Endothelial cell of umbilical vein (primary cell): ENCODE measurements around the gene MYCL. TPM values are rescaled to one million over a fixed set of nuclear protein-coding genes. Genes with fewer than 3 reads are reported as not detected.

Experiments used
- BruUV-seq: library from RNA; stranded (reverse); fragments of 400-500 nt; replicated peaks from 2 replicates; lab custom pipeline; 2021; lab: Mats Ljungman, UMichigan
- CTCF ChIA-PET: fragments of 300-600, 350-600 bp; sonication (Branson Sonifier 250); formaldehyde crosslinking; loops from one replicate; lab custom pipeline; 2021; ENCODE audit warnings: antibody characterized with exemption, inconsistent platforms; lab: Charles Lee
- POLR2A ChIA-PET: fragments of 300-600, 350-600 bp; sonication (Branson Sonifier 250); formaldehyde crosslinking; loops from one replicate; lab custom pipeline; 2021; ENCODE audit warnings: antibody characterized with exemption, inconsistent platforms; lab: Charles Lee
- DNase-seq: peaks from one replicate; pipeline ENCODE4 v3.0.0-alpha.2; 2011; ENCODE audit warnings: low read depth, low spot score
- FAIRE-seq: peaks from 2 replicates; lab custom pipeline; 2011; peaks lifted over from hg19 to GRCh38; lab: Jason Lieb, UNC
- H2AFZ ChIP-seq: 2 replicates; pipeline ENCODE4 v1.6.0; 2012; ENCODE audit warnings: low read depth, low read length, control low read depth, inconsistent platforms
- H3K27ac ChIP-seq: 2 replicates; pipeline ENCODE4 v1.5.1; 2011; ENCODE audit warnings: low read depth, mild to moderate bottlenecking, control low read depth, low read length, moderate library complexity; ENCODE audit not compliant: insufficient read depth
- H3K27me3 ChIP-seq, 2 experiments: 2 replicates each; pipeline versions ENCODE4 v1.6.0 to v1.6.1; 2011; ENCODE audit warnings: low read length in 2 of 2, mixed read lengths in 1 of 2; ENCODE audit not compliant: control insufficient read depth in 2 of 2, insufficient read depth in 2 of 2
- H3K36me3 ChIP-seq, 2 experiments: 2 replicates in 1 of 2; 3 replicates in 1 of 2; pipeline ENCODE4 v1.5.1; 2011; ENCODE audit warnings: low read length in 2 of 2, mild to moderate bottlenecking in 1 of 2, moderate library complexity in 1 of 2; ENCODE audit not compliant: control insufficient read depth in 2 of 2, insufficient read depth in 2 of 2; ENCODE audit errors: extremely low read depth in 1 of 2
- H3K4me1 ChIP-seq: 3 replicates; pipeline ENCODE4 v1.5.1; 2011; ENCODE audit warnings: mild to moderate bottlenecking, low read length; ENCODE audit not compliant: control insufficient read depth, insufficient read depth; ENCODE audit errors: extremely low read depth
- H3K4me2 ChIP-seq: 2 replicates; pipeline ENCODE4 v1.6.1; 2011; ENCODE audit warnings: low read length, control low read depth, mixed read lengths; ENCODE audit not compliant: insufficient read depth
- H3K4me3 ChIP-seq, 3 experiments: fragments of 200-600 bp in 1 of 3; sonication (generic), shearing (Covaris generic) in 1 of 3; replicated peaks in 1 of 3; 2 replicates each; pipeline ENCODE4 v1.5.1; 2011 to 2016; ENCODE audit warnings: control low read depth in 3 of 3, low read length in 3 of 3, mild to moderate bottlenecking in 2 of 3, inconsistent platforms in 1 of 3, low read depth in 1 of 3, moderate library complexity in 1 of 3; ENCODE audit not compliant: insufficient read depth in 1 of 3
- H3K79me2 ChIP-seq: 2 replicates; pipeline ENCODE4 v1.6.0; 2012; ENCODE audit warnings: low read length, inconsistent platforms; ENCODE audit not compliant: control insufficient read depth, insufficient read depth
- H3K9ac ChIP-seq: replicated peaks from 2 replicates; pipeline ENCODE3; 2011; ENCODE audit warnings: low read length, control low read depth; ENCODE audit not compliant: insufficient read depth; ENCODE audit errors: extremely low read depth
- H3K9me1 ChIP-seq: replicated peaks from 3 replicates; pipeline ENCODE4 v1.6.0; 2011; ENCODE audit warnings: mild to moderate bottlenecking, low read length; ENCODE audit not compliant: control insufficient read depth, insufficient read depth; ENCODE audit errors: extremely low read depth
- H3K9me3 ChIP-seq: replicated peaks from 2 replicates; pipeline ENCODE4 v1.5.1; 2012; ENCODE audit warnings: low read length, inconsistent platforms; ENCODE audit not compliant: control insufficient read depth, insufficient read depth
- H4K20me1 ChIP-seq: replicated peaks from 2 replicates; pipeline ENCODE3; 2011; ENCODE audit warnings: mild to moderate bottlenecking, low read length; ENCODE audit not compliant: control insufficient read depth, insufficient read depth; ENCODE audit errors: extremely low read depth
- EZH2 ChIP-seq: IDR thresholded peaks from 2 replicates; pipeline ENCODE4 v1.6.1; 2012; ENCODE audit warnings: borderline replicate concordance, low read depth, mild to moderate bottlenecking, moderate library complexity, low read length, inconsistent platforms; ENCODE audit not compliant: severe bottlenecking
- FOS ChIP-seq: IDR thresholded peaks from 2 replicates; pipeline ENCODE4 v1.6.1; 2011; ENCODE audit warnings: mild to moderate bottlenecking, low read length, moderate library complexity, borderline replicate concordance; ENCODE audit not compliant: insufficient read depth
- GATA2 ChIP-seq: IDR thresholded peaks from 2 replicates; pipeline ENCODE4 v1.7.0; 2011; ENCODE audit warnings: low read depth, mild to moderate bottlenecking, moderate library complexity, mixed read lengths, low read length; ENCODE audit not compliant: insufficient read length, insufficient read depth
- JUN ChIP-seq: IDR thresholded peaks from 2 replicates; pipeline ENCODE4 v1.6.1; 2011; ENCODE audit warnings: borderline replicate concordance, low read depth; ENCODE audit not compliant: insufficient read length, insufficient read depth
- MYC ChIP-seq: IDR thresholded peaks from one replicate; pipeline ENCODE4 v1.6.1; 2011; ENCODE audit warnings: mild to moderate bottlenecking, low read depth, low read length
- POLR2A ChIP-seq: IDR thresholded peaks from 2 replicates; pipeline ENCODE4 v1.6.1; 2012; ENCODE audit warnings: low read depth, mild to moderate bottlenecking, control low read depth, low read length
- POLR2AphosphoS5 ChIP-seq: IDR thresholded peaks from 2 replicates; pipeline ENCODE4 v1.6.1; 2012; ENCODE audit warnings: low read depth, mild to moderate bottlenecking, control low read depth, low read length, moderate library complexity; ENCODE audit not compliant: insufficient read depth
- dilution Hi-C: fragments of 300-500 bp; cut with MboI; formaldehyde crosslinking; loops from one replicate; pipeline ENCODE4 v1.15.0; 2019; ENCODE audit warnings: low sequenced_read_pairs; ENCODE audit not compliant: extremely low pct_ligation_motif_present
- intact Hi-C: fragments of 100-400 bp; cut with micrococcal nuclease; formaldehyde crosslinking; loops from one replicate; pipeline ENCODE4 v1.10.0; 2022
- polyA plus RNA-seq, 4 experiments: library from polyadenylated mRNA; depleted of rRNA in 3 of 4; stranded (reverse) in 3 of 4; unstranded in 1 of 4; fragments of >200 nt; gene quantifications; 2 replicates each; pipeline versions ENCODE4 v1.2.1 to v1.2.3, GENCODE V29; 2011 to 2012; ENCODE audit warnings: missing spikeins in 1 of 4
- total RNA-seq: library from RNA; stranded (reverse); gene quantifications from 2 replicates; pipeline ENCODE4 v1.2.3, GENCODE V29; 2021
- TF ChIP-seq, protein P1 (sequence below), 2 donors: IDR thresholded peaks; 1 replicate in 1 of 2; 2 replicates in 1 of 2; pipeline ENCODE4 v1.5.1; 2011; ENCODE audit warnings: low read length in 2 of 2, mild to moderate bottlenecking in 2 of 2, moderate library complexity in 2 of 2, control low read depth in 1 of 2, inconsistent platforms in 1 of 2, low read depth in 1 of 2; ENCODE audit not compliant: insufficient read depth in 1 of 2; ENCODE audit errors: extremely low read depth in 1 of 2
- TF ChIP-seq, protein P2 (sequence below): IDR thresholded peaks from 2 replicates; pipeline ENCODE4 v1.6.1; 2011; ENCODE audit not compliant: insufficient read depth, insufficient read length

MYCL gene
- total and polyA plus RNA-seq, 2 donors (not counting 3 experiments of a cell fraction or from before 2014, with no cell fraction given): 1.3 to 2.1 TPM

DNA sequence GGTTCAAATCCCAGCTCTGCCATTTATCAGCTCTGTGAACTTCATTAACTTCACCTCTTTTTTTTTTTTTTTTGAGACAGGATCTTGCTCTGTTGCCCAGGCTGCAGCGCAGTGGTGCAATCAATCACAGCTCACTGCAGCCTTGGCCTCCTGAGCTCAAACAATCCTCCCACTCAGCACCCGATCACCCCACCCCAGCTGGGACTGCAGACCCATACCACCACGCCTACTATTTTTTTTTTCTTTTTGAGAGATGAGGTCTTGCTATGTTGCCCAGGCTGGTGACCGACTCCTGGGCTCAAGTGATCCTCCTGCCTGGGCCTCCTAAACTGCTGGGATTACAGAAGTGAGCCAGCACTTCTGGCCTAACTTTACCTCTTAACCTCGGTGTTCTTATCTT lies 16.2 kb downstream of the MYCL start:
- Histone ChIP-seq H3K27ac (no peak overlapping the region), H3K9me3 (no peaks in the 10 kb centered on the region), H3K79me2 (peaks cover 26% of the 10 kb centered on the region), H3K4me2 (no peak overlapping the region), H4K20me1 (no peaks in the 10 kb centered on the region), H3K9me1 (no peaks in the 10 kb centered on the region), H3K4me1 (peaks cover 10% of the 10 kb centered on the region), H3K36me3 (no peaks in the 10 kb centered on the region), H2AFZ (no peak overlapping the region), H3K4me3 (no peak overlapping the region), H3K9ac (no peak overlapping the region), H3K27me3 (peaks cover 2% of the 10 kb centered on the region in 2 experiments)
- no peak for FAIRE-seq
- dilution Hi-C loops: no loop called here
- BruUV-seq: no TSS peak
- intact Hi-C loops: no loop called here
- TF ChIP-seq MYC (no peak), EZH2 (no peak), POLR2A (no peak), JUN (no peak), POLR2AphosphoS5 (no peak), FOS (no peak), GATA2 (no peak)
- TF ChIP-seq, protein P1, sequence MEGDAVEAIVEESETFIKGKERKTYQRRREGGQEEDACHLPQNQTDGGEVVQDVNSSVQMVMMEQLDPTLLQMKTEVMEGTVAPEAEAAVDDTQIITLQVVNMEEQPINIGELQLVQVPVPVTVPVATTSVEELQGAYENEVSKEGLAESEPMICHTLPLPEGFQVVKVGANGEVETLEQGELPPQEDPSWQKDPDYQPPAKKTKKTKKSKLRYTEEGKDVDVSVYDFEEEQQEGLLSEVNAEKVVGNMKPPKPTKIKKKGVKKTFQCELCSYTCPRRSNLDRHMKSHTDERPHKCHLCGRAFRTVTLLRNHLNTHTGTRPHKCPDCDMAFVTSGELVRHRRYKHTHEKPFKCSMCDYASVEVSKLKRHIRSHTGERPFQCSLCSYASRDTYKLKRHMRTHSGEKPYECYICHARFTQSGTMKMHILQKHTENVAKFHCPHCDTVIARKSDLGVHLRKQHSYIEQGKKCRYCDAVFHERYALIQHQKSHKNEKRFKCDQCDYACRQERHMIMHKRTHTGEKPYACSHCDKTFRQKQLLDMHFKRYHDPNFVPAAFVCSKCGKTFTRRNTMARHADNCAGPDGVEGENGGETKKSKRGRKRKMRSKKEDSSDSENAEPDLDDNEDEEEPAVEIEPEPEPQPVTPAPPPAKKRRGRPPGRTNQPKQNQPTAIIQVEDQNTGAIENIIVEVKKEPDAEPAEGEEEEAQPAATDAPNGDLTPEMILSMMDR (IDR thresholded peaks at IDR 0.05; ENCODE audit: extremely low read depth in 1 of 2, insufficient read depth in 1 of 2, low read depth in 1 of 2, low read length in 2 of 2): no peak
- TF ChIP-seq, protein P2, sequence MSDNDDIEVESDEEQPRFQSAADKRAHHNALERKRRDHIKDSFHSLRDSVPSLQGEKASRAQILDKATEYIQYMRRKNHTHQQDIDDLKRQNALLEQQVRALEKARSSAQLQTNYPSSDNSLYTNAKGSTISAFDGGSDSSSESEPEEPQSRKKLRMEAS: no peak
- ChIA-PET POLR2A (no interaction called here), CTCF (no interaction called here)
- no peak for DNase-seq
